Inflammatory macrophage (primary cell): ENCODE measurements around the gene CTNND2.

Experiments
- DNase-seq, 2 donors: peaks; one replicate each; pipeline ENCODE4 v3.0.0-alpha.2; 2020 to 2022

Gene CTNND2

DNA sequence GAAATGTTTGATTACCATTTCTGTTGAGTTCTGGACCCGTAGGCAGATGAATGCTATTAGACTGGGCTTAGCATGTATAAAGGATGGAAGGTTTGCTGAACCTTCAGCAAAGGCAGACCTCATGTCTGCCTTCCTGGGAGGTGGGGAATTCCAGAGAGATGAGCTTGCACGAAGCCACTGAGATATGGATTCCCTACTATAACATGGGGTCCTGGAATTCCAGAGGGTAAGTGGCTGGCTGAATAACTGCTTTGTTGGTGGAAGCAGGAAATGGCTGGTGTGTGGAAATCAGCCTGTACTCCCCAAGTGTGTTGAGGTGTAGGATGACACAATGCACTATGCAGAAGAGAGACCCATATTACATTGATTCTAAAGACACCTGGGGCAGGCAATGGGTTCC is 526.4 kb downstream of the CTNND2 start:
- DNase-seq: no peak

DNA sequence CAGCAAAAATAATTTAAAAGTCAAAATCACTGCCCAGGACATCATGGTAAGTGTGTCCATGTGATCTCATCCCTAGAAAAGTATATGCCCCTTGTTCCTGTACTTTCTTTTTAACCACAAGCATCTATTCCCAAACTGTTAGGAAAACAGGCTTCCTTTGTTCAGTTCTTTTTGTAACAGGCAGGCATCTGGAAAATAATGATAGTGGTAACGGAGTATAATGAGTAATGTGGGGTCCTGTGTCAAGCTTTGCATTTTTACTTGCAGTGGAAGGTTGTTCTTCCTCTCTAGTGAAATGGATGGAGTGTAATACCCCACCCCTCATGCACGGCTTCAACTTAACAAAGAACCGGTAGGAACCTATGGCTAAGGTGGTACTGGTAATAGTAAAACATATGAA is 532.1 kb downstream of the CTNND2 start:
- no peak for DNase-seq

DNA sequence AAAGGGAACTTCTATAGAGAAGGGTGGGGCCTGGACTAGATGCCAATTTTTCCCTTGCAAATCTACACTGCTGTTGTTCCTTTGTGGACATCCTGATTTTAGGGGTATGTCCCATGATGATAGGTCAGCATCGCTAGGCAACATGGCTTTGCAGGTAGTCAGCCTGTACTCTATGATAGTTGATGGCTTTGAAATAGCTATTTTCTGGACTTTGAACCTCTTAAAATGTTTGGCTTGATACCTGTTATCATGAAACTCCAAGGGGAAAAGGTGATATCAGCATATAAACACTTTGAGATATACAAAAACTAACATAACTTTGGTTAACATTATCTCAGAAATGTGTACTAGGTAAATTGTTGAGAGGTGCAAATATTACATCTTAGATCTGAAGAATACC is 533.2 kb downstream of the CTNND2 start:
- DNase-seq: no peak

DNA sequence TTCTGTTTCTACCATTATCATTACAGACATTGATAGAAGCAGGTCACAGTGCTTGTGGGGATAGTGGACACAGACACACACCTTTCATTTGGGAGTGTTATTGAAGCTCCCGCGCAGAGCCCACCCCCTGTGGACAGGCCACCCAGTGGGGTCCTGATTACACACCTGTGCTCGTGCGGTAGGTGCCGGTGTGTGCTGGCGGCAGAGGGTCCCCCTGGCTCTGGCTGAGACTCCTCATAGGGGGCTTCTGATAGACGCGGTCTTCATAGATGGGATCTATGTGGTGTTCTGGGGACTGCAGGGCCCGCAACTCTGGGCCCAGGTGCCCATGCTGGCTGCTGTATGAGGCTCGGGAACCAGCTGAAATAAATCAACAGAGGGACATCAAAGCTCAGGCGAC is 539.7 kb downstream of the CTNND2 start:
- DNase-seq: no peak

DNA sequence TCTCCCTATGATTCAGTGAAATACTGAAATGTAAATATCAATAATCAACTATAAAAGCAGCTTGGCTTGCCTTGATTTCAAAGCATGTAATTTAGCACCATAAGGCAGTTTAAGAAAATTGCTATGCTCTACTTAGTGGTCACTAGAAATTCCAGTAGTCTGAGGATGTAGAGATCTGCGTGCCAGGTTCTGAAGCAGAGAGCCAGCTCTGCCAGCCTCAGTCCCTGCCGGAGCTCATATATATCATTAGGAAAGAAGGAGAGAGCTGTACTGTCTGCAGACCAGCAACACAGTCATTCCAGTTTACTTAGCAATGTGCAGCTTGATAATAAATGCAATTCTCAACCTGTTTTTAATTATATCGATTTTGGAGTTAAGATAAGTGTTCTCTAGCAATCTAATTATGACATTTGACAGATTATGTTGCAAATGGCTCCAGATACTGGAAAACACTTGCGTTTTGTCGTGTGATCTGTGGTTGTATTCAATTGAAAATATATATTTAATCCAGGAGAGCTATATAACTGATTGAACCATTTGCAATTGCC is 540.5 kb downstream of the CTNND2 start:
- no peak for DNase-seq

DNA sequence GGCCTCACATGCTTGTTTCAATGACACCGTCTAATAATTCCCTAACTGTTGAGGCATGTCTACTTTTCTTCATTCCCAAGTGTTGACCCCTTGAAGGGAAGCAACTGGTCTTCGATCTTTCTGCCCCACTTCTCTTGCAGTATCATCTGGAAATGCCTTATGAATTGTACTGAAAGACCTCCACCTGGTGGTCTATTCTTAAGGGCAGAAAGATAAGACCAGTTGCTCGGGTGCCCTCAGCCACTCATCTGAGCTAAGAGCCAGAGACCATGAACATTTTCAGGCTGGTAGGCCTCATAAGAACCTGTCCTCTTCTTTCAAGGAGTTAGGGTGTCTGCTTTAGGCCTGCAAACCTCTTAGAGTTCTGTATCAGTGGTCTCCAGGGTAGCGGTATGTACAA is 542.5 kb downstream of the CTNND2 start:
- no peak for DNase-seq

DNA sequence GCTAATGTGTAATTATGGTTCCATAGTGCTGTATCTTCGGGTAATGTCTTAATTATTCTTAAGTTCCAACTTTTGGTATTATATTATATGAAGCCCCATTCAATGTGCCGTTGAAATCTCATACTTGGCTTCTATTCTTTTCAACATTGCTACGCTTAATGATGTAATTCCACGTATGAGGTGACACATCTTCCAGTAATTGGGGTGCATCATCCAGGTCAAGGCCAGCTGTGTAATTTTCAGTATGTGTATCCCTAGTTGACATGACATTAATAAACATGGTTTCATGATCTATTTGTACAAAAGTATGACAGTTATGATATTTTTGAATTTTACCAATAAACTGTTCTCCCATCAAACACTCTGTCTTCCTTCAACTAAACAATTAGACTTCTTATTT is 546.3 kb downstream of the CTNND2 start:
- no peak for DNase-seq

DNA sequence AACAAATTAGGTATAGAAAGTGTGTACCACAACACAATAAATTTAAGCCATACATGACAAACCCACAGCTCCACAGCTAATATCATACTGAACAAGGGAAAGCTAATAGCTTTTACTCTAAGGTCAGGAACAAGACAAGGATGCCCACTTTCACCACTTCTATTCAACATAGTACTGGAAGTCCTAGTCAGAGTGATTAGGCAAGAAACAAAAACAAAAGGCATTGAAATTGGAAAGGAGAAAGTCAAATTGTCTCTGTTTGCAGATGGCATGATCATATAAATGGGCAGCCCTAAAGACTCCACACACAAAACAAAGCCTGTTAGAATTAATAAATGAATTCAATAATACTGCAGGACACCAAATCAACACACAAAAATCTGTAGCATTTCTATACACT is 548.8 kb downstream of the CTNND2 start:
- no peak for DNase-seq

DNA sequence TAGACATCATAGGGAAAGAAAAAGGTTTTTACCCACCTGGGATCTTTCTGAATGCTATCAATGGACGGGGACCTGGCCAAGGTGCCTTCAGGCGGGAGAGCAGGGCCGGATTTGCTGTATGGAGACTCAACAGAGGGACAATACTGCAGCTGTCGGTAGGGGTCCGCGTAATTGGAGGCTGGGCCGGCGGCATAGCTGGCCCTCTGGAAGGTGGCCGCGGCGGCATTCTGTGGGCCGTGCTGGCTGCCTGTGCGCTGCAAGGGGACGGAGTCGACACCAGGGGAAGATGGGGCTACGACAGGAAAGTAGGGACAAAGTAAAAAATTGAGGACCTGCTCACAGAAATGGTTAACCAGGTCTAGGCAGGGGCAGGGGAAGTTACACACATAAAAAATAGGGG is 557.9 kb downstream of the CTNND2 start:
- DNase-seq: no peak

DNA sequence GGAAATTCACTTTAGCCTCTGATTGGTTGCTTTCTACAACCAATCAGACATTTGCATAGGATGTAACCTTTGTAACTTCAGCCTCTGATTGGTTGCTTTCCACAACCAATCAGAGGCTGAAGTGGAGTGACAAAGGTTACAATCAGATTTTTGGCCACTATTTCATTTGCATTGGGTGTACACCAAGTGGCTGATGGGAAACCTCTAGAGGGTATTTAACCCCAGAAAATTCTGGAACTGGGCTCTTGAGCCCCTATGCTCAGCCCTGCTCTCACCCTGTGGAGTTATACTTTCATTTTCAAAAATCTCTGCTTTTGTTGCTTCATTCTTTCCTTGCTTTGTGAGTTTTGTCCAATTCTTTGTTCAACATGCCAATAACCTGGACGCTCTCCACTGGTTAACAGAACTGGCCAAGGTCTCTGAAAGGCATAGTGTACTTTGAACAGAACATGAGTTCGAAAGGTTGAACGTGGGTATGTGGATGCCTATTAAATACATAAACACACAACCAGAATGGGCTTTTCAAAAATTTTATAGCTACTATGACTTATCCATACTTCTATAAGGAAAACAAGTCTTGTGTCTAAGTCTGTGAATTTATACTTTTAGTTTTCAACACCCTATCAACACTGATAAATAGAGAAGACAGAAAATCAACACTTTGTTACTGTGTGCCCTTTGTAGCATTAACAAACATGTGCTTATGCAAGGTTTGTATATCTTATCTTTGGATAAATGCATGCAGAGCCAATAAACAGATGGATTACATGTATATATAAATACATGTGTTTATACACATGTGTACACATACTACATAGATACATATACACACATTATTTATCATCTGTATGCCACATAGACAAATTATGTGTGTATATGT is 568.1 kb downstream of the CTNND2 start:
- no peak for DNase-seq

DNA sequence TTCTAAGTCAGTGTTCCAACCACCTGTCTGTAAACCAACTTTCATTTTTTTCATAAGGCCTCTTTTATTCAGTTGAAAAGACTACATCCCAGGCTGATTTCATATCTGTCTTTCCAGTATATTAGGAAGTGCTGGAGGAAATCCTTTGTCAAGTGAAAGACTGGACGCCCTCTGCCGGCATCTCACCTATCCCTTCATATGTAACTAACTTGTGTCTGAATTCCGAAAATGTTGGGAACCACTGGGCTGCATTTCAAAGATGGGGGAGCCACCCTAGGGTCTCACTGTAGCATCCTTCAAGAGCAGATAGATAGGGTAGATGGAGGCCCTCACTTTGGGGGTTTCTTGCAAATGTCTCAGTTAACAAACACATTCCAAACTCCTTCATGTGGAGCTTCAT is 569.8 kb downstream of the CTNND2 start:
- no peak for DNase-seq

DNA sequence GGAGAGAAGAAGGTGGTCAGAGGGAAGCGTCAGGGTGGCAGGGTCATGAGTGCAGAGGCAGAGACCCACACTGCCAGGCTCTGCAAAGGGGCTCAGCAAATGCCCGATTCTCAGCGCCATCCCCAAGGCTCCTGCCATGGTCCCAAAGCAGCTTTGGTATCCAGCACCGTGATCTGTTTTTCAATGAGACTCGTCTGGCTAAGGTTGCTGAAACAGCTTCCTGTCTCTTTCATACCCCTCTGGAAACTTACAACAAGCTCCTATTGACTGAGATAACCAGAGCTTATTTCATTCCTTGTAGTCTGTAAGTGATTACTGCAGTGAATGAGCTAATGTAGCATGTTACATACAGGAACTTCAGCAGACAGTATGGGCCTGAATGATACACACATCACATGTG is 574.6 kb downstream of the CTNND2 start:
- no peak for DNase-seq

DNA sequence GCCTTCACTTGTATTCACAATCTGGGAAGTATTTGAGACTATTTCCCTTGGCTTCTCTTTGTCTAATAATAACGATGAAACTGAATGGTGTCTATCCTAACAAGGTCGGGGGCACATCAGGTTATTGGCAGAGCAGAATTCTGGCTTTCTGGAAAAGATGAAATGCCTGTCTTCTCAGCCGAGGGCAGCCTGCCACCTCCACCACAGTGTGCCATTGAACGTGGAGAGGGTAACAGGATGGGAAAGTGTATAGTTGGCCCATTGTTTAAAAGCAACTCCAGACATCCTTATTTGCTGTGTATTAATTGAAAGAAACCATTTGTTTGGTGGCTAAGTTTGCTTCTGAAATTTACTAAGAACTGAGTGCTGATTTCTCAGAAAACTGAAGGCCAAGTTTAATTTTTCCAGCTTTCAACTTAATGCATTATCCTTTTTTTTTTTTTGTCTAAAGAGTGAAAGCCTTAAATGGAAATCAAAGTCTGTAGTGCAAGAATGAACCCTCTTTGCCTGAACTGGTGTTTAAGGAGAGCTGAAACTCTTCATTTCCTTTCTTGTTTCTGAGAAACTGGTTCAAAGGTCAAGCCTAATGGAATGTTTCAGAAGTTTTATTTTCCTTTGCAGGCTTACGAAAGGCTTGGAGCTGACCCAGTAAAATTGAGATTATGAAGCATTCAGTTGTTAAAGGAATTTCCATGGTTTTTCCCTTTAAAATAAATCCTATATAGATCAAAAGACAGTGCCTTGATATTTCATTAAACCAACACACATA is 579.5 kb downstream of the CTNND2 start:
- DNase-seq: no peak

DNA sequence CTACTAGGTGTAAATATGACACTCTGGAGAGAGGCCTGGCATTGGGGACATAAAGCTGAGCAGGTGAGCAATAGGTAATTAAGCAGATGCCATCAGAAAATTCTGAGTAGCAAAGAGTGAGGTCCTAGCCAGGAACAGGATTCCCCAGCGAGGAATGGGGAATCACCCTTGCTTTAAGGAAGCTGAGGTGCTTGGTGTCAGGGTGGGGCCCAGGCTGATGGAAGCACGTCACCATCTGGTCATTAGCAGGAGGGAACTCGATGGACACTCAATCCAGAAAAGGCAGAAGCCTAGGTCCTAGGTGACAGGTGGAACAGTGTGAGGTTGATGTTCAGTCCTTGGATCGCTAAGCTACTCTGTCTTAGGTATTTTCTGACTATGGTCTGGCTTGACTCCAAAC is 580.5 kb downstream of the CTNND2 start:
- peak in 1 of 2 donors; percentile 7 for DNase-seq

DNA sequence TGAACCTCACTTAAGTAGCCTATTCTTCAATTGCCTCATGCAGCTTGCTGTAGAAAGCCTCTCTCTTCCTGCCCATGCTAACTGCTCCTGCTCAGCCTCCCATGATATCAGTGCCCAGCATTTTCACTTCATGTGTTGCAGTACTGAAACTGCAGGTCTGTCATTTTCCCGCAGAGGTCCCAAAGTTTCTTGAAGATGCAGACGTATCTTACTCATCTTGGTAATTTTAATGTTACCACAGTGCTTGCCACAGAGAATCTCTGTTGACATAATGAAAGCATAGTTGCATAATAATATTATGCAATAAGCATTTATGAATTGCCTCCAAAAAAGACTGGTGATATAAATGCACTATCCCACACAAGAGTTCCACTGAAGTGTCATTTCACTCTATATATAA is 582.1 kb downstream of the CTNND2 start:
- peak; percentile 81 to 95 for DNase-seq

DNA sequence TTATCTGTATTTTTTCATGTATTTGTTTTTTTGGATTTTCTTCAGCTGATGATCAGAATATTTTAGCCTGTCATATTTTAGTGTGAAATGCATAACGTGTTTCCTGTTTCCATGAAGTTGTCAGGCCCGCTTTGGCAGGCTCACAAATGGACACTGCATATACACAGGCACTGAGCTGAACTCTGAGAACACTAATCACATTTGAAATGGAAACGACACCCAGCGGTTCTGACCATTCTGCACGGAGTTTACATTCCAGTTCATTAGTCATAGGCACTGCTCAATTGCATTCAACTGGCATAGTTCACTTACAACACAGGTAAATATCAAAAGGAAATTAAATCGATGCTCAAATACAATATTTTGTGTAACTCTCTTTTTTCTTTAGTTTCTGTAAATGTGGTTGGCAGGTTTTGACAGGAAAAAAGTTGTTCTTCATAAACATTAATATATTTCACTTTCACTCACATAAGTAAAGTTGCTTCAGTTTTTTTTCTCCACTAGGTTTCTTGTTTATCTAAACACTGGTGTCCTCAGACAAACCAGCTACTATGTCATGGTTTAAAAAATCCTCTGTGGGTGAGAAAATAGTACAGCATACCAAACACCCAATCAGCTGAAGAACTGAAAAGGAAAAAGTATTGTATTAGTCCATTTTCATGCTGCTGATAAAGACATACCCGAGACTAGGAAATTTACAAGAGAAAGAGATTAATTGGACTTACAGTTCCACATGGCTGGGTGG is 584.2 kb downstream of the CTNND2 start:
- DNase-seq: no peak

DNA sequence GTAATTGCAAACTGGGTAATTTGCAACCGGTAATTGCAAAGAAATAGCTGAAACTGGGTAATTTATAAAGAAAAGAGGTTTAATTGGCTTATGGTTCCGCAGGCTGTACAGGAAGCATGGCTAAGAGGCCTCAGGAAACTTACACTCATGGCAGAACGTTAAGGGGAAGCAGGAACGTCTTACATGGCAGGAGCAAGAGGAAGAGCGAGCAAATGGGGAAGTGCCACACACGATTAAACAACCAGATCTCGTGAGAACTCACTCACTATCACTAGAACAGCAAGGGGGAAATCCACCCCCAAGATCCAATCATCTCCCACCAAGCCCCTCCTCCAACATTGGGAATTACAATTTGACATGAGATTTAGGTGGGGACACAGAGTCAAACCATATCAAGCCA is 590.6 kb downstream of the CTNND2 start:
- peak; percentile 12 to 15 for DNase-seq

DNA sequence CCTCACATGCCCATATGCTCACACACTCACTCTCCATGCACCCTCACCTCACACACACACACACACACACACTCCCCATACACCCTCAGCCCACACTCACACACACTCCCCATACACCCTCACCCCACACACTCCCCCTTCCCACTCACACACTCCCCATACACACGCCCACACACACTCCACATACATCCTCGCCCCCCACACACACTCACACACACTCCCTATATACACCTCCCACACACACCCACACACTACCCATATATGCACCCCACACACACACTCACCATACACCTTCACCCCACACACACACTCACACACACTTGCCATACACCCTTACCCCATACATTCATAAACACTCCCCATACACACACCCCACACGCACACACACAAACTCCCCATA is 592.5 kb downstream of the CTNND2 start:
- DNase-seq: no peak

DNA sequence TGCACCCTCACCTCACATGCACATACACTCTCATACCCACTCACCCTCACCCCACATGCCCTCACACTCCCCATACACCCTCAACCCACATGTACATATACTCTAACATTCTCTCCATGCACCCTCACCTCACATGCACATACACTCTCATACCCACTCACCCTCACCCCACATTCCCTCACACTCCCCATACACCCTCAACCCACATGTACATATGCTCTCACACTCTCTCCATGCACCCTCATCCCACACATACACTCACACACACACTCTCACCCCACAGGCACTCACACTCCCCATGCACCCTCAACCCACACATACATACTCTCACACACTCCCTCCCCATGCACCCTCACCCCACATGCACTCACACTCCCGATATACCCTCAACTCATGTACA is 593.0 kb downstream of the CTNND2 start:
- no peak for DNase-seq

DNA sequence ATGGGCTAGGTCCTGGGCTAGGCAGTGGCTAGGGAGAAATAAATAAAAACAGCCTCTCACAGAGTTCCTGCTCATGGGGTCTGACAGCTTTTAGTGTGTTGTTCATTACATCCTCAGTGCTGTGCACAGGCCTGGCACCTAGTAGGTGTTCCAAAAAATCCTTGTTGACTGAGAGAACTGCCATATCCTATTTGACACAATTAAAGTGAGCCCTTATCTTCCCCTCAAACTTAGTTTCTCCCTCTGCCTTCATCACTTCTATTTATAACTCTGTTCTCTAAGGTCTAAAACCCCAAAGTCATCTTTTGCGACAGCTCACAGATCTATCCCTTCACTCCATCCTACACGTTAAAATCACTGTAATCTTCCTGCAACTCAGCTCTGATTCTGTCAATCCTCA is 594.1 kb downstream of the CTNND2 start:
- no peak for DNase-seq

DNA sequence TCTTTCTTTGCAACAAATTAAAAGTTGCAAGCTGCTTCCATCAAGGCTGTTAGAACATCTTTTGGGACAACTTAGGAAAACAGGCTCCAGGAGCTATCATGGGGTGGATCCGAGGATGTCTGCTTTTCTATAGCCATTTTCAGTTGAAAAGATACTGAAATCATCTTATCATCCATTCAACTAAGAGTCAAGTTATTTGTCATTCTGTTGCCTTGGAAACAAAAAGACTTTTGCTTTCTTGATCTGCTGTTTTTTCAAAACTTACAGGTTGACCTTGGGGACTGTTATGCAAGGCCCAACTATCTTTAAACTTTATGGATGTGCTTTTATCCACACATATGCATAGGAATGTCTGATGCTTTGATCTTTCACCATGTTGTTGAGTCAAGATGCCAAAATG is 597.9 kb downstream of the CTNND2 start:
- no peak for DNase-seq

DNA sequence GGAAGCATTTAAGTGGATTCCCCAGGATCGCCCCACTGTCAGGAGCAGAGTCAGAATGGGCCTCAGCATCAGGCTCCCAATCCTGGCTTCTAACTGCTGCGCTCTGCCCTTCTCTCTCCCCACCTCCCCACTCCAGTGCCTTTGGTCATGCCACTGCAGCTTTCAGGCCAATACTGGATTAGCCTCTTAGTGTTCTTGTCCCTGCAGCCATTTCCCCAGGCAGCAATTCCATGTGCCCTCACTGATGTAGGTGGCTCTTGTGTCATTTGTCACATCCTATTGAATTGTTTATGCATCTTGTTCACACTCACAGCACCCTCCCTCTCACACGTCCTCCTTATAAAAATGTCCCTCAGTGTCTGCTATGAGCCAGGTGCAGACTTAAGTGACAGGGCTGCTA is 599.0 kb downstream of the CTNND2 start:
- DNase-seq: no peak

DNA sequence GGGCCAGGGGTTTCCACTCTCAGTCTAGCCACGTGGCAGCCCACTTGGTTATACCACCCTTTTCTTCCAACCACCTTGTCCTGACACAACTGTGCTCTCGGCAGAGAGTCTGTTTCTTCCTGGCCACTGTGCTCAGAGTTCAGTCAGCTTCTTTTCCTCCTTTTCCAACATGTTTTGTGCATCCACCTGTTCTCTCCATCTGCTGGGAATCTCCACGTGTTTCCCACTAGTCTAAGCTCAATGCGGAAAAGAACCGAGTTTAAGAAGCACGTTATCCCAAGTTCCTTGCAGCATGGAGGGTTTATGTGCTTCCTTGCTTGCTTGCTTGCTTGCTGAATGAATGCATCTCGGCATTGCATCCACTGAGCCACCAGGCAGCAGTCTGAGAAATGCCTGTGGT is 599.6 kb downstream of the CTNND2 start:
- DNase-seq: no peak
